Keratinocyte (primary cell): ENCODE results near the gene C2orf92.

Experiments used
- CTCF ChIP-seq, 3 experiments: IDR thresholded peaks in 1 of 3; conservative IDR thresholded peaks in 1 of 3; optimal IDR thresholded peaks in 1 of 3; 2 replicates in 2 of 3; 3 replicates in 1 of 3; pipeline versions ENCODE3 to v1.5.1; 2011; ENCODE audit warnings: low read length in 3 of 3, mild to moderate bottlenecking in 3 of 3, moderate library complexity in 2 of 3, control low read depth in 1 of 3, inconsistent platforms in 1 of 3; ENCODE audit not compliant: insufficient read depth in 2 of 3; ENCODE audit errors: extremely low read depth in 1 of 3
- EZH2 ChIP-seq: IDR thresholded peaks from one replicate; pipeline ENCODE4 v1.6.1; 2012; ENCODE audit warnings: inconsistent platforms, mild to moderate bottlenecking, low read length, moderate library complexity

GRCh38 chr2:97646977-97647376, 22.5 kb upstream of the C2orf92 start:
- TF ChIP-seq CTCF (optimal IDR thresholded peaks at IDR 0.05 in 1 of 3, IDR thresholded peaks at IDR 0.05 in 1 of 3, conservative IDR thresholded peaks at IDR 0.05 in 1 of 3; ENCODE audit: extremely low read depth in 1 of 3, insufficient read depth in 2 of 3, low read length in 3 of 3) (no peak), EZH2 (no peak)
